ENCODE results near the gene MUSTN1. TPM values are rescaled to one million over a fixed set of nuclear protein-coding genes. Genes with fewer than 3 reads are reported as not detected.

Gene MUSTN1
- total and polyA plus RNA-seq, 2 of the 13 experiments (the other 11 are each of a cell fraction or from before 2014, with no cell fraction given): 0.84 to 1.4 TPM

DNA sequence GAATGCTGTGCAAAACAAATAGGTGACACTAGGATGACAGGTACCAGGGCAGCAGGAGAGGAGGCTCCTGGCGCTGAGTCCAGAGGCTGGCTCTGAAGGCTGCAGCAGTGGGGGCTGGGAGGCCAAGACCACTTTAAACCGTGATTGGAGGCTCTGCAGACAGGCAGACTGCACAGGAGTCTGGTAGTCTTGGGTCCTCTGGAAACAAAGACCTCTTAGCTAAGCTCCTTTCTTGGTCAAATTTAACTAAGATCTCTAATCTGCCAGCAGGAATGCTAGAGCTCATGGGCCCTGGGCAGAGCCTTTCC, 4.4 kb upstream of the MUSTN1 start:
- Histone ChIP-seq H3K36me3 (replicated peaks in 1 of 2; ENCODE audit: control insufficient read depth in 1 of 2, insufficient read depth in 2 of 2, low read length in 2 of 2) (no peaks in the 10 kb centered on the region), H3K9me3 (ENCODE audit: low read length) (no peaks in the 10 kb centered on the region), H2AFZ (ENCODE audit: low read length) (no peak overlapping the region), H3K27me3 (ENCODE audit: control insufficient read depth in 1 of 2, insufficient read depth in 2 of 2, low read length in 2 of 2) (no peaks in the 10 kb centered on the region), H3K4me3 (replicated peaks in 1 of 3; ENCODE audit: insufficient read depth in 1 of 3, low read depth in 2 of 3, low read length in 3 of 3) (no peak overlapping the region), H3K4me1 (ENCODE audit: insufficient read depth, low read length) (peaks cover 22% of the 10 kb centered on the region), H3K4me2 (ENCODE audit: low read depth, low read length) (no peak overlapping the region), H3K9ac (ENCODE audit: insufficient read depth, low read depth, low read length) (no peak overlapping the region), H3K79me2 (ENCODE audit: insufficient read depth, low read length) (no peaks in the 10 kb centered on the region), H3K27ac (ENCODE audit: extremely low read length, insufficient read depth, low read length) (no peak overlapping the region), H4K20me1 (ENCODE audit: insufficient read depth, low read length) (no peaks in the 10 kb centered on the region)
- ChIA-PET POLR2A (no interaction called here), CTCF (ENCODE audit: low intra/inter-chr PET ratio, low total read pairs) (no interaction called here)
- in situ Hi-C loops (cut with HindIII; ENCODE audit: extremely low pct_ligation_motif_present, low pct_unique_long_range_greater_than_20kb): no loop called here
- no peak for TF ChIP-seq SCMH1 (CRISPR knock-in tag; IDR thresholded peaks at IDR 0.05; ENCODE audit: borderline replicate concordance)
- TF ChIP-seq ZNF549 (CRISPR knock-in tag; IDR thresholded peaks at IDR 0.05): no peak
- FAIRE-seq (no peak), DNase-seq (ENCODE audit: low spot score) (no peak), ATAC-seq (no peak)
- no TSS peak for BruUV-seq (replicated peaks)
- intact Hi-C loops (cut with micrococcal nuclease; ENCODE audit: unreplicated experiment): no loop called here
- WGBS (ENCODE audit: low lambda C conversion rate): 100% methylated on average over 1 of the region's 2 CpGs

DNA sequence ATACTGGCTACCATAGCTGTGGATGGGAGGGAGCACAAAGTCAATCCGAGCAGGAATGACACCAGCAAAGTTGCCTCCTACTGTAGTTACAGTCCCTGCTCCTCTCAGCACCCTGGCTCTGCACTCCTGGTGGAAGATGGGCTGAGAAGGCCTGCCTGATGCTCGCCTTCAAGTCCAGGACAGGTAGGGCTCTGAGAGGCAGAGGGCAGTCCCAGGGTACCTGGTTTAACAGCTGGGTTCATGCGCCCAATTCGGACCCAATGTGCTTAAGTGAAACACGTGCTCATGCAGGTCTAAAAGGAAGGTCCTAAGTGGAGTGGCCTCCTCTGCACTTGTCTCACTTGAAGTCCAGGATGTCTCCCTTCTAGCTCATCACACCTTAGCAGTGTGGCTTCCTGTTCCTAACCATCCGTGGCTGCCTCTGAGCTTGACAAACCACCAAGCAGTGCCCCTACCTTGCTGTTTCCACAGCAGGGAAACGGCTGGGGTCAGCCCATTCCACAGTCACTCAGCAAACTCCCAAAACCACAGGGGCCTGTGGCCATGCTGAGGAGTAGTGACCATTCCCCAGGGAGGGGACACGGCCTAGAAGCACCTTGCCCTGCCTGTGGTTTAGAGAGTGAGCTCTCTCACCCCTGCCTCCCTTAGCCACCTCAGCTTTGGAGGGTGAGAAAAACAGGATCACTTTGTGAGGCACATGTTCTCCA, 3.9 kb upstream of the MUSTN1 start:
- no peak overlapping the region for H3K27ac ChIP-seq (ENCODE audit: extremely low read length, insufficient read depth, low read length)

More for the DNA sequence above, 3.9 kb upstream of the MUSTN1 start:
- Histone ChIP-seq H4K20me1 (ENCODE audit: insufficient read depth, low read length) (no peaks in the 10 kb centered on the region), H3K27me3 (ENCODE audit: control insufficient read depth in 1 of 2, insufficient read depth in 2 of 2, low read length in 2 of 2) (no peaks in the 10 kb centered on the region), H3K4me2 (ENCODE audit: low read depth, low read length) (no peak overlapping the region), H3K9me3 (ENCODE audit: low read length) (no peaks in the 10 kb centered on the region), H3K36me3 (replicated peaks in 1 of 2; ENCODE audit: control insufficient read depth in 1 of 2, insufficient read depth in 2 of 2, low read length in 2 of 2) (no peaks in the 10 kb centered on the region), H3K79me2 (ENCODE audit: insufficient read depth, low read length) (no peaks in the 10 kb centered on the region), H3K4me1 (ENCODE audit: insufficient read depth, low read length) (peaks cover 20% of the 10 kb centered on the region), H3K4me3 (replicated peaks in 1 of 3; ENCODE audit: insufficient read depth in 1 of 3, low read depth in 2 of 3, low read length in 3 of 3) (no peak overlapping the region), H3K9ac (ENCODE audit: insufficient read depth, low read depth, low read length) (no peak overlapping the region), H2AFZ (ENCODE audit: low read length) (no peak overlapping the region)
- FAIRE-seq: no peak
- 89% methylated on average over 5 of the region's 8 CpGs for WGBS (ENCODE audit: low lambda C conversion rate)
- in situ Hi-C loops (cut with HindIII; ENCODE audit: extremely low pct_ligation_motif_present, low pct_unique_long_range_greater_than_20kb): no loop called here
- ChIA-PET POLR2A (no interaction called here), CTCF (ENCODE audit: low intra/inter-chr PET ratio, low total read pairs) (no interaction called here)
- DNase-seq (ENCODE audit: low spot score): no peak
- ATAC-seq: no peak
- no TSS peak for BruUV-seq (replicated peaks)
- TF ChIP-seq ZNF567 (CRISPR knock-in tag; IDR thresholded peaks at IDR 0.05; ENCODE audit: borderline replicate concordance): no peak
- TF ChIP-seq NFKB2 (CRISPR knock-in tag; IDR thresholded peaks at IDR 0.05; ENCODE audit: borderline replicate concordance): no peak
- TF ChIP-seq ZNF143 (CRISPR knock-in tag; IDR thresholded peaks at IDR 0.05): no peak
- TF ChIP-seq, protein P1, sequence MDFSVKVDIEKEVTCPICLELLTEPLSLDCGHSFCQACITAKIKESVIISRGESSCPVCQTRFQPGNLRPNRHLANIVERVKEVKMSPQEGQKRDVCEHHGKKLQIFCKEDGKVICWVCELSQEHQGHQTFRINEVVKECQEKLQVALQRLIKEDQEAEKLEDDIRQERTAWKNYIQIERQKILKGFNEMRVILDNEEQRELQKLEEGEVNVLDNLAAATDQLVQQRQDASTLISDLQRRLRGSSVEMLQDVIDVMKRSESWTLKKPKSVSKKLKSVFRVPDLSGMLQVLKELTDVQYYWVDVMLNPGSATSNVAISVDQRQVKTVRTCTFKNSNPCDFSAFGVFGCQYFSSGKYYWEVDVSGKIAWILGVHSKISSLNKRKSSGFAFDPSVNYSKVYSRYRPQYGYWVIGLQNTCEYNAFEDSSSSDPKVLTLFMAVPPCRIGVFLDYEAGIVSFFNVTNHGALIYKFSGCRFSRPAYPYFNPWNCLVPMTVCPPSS (IDR thresholded peaks at IDR 0.05): no peak
- no peak for TF ChIP-seq KLF11 (CRISPR knock-in tag; IDR thresholded peaks at IDR 0.05)
- TF ChIP-seq RXRB (CRISPR knock-in tag; IDR thresholded peaks at IDR 0.05; ENCODE audit: borderline replicate concordance): no peak
- TF ChIP-seq, protein P2, sequence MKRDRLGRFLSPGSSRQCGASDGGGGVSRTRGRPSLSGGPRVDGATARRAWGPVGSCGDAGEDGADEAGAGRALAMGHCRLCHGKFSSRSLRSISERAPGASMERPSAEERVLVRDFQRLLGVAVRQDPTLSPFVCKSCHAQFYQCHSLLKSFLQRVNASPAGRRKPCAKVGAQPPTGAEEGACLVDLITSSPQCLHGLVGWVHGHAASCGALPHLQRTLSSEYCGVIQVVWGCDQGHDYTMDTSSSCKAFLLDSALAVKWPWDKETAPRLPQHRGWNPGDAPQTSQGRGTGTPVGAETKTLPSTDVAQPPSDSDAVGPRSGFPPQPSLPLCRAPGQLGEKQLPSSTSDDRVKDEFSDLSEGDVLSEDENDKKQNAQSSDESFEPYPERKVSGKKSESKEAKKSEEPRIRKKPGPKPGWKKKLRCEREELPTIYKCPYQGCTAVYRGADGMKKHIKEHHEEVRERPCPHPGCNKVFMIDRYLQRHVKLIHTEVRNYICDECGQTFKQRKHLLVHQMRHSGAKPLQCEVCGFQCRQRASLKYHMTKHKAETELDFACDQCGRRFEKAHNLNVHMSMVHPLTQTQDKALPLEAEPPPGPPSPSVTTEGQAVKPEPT (CRISPR knock-in tag; IDR thresholded peaks at IDR 0.05; ENCODE audit: low read depth): no peak
- no peak for TF ChIP-seq ASH2L (IDR thresholded peaks at IDR 0.05; ENCODE audit: insufficient read length, low read depth, low read length)
- TF ChIP-seq, protein P3, sequence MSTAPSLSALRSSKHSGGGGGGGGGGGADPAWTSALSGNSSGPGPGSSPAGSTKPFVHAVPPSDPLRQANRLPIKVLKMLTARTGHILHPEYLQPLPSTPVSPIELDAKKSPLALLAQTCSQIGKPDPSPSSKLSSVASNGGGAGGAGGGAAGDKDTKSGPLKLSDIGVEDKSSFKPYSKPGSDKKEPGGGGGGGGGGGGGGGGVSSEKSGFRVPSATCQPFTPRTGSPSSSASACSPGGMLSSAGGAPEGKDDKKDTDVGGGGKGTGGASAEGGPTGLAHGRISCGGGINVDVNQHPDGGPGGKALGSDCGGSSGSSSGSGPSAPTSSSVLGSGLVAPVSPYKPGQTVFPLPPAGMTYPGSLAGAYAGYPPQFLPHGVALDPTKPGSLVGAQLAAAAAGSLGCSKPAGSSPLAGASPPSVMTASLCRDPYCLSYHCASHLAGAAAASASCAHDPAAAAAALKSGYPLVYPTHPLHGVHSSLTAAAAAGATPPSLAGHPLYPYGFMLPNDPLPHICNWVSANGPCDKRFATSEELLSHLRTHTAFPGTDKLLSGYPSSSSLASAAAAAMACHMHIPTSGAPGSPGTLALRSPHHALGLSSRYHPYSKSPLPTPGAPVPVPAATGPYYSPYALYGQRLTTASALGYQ (CRISPR knock-in tag; IDR thresholded peaks at IDR 0.05): no peak
- TF ChIP-seq ZNF75D (CRISPR knock-in tag; IDR thresholded peaks at IDR 0.05; ENCODE audit: borderline replicate concordance): no peak
- intact Hi-C loops (cut with micrococcal nuclease; ENCODE audit: unreplicated experiment): no loop called here
